ENCODE data around the gene NAXE. TPM values are rescaled to one million over a fixed set of nuclear protein-coding genes. Genes with fewer than 3 reads are reported as not detected.

The NAXE gene
- total and polyA plus RNA-seq, 2 of the 13 experiments (the other 11 are each of a cell fraction or from before 2014, with no cell fraction given) = 39.4 to 59.4 TPM

DNA sequence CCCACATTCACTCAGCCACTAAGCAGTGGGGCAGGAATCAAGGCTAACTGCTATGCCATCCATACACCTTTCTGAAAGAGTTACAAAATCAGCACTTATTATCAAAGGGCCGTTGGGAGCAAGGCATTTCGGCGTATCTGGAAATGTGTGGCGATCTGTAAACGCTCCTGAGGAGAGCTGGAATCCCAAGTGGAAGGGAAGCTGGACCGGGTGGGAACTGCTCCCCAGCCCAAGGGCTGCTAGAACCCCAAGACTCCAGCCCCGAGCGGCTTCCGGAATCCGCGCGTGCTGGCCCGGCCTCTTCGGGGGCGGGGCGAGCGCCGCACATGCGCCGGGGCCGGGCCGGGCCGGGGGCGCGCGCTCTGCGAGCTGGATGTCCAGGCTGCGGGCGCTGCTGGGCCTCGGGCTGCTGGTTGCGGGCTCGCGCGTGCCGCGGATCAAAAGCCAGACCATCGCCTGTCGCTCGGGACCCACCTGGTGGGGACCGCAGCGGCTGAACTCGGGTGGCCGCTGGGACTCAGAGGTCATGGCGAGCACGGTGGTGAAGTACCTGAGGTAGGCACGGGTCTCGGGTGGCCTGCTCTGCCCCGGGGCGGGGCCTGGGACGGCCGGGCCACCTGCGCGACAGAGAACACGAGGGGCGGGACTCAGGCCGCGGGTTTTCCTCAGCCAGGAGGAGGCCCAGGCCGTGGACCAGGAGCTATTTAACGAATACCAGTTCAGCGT lies at the start of gene NAXE (continued):
- TF ChIP-seq, protein P1, sequence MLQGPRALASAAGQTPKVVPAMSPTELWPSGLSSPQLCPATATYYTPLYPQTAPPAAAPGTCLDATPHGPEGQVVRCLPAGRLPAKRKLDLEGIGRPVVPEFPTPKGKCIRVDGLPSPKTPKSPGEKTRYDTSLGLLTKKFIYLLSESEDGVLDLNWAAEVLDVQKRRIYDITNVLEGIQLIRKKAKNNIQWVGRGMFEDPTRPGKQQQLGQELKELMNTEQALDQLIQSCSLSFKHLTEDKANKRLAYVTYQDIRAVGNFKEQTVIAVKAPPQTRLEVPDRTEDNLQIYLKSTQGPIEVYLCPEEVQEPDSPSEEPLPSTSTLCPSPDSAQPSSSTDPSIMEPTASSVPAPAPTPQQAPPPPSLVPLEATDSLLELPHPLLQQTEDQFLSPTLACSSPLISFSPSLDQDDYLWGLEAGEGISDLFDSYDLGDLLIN (CRISPR knock-in tag; IDR thresholded peaks at IDR 0.05; ENCODE audit: borderline replicate concordance) = no peak
- no peak for TF ChIP-seq BCL6 (CRISPR knock-in tag; IDR thresholded peaks at IDR 0.05)
- no peak for TF ChIP-seq LBX2 (CRISPR knock-in tag; IDR thresholded peaks at IDR 0.05; ENCODE audit: borderline replicate concordance)
- TF ChIP-seq ZNF597 (CRISPR knock-in tag; IDR thresholded peaks at IDR 0.05) = no peak
- no peak for TF ChIP-seq FOXJ3 (CRISPR knock-in tag; IDR thresholded peaks at IDR 0.05; ENCODE audit: borderline replicate concordance)
- no peak for TF ChIP-seq ZNF660 (CRISPR knock-in tag; IDR thresholded peaks at IDR 0.05; ENCODE audit: borderline replicate concordance, low read depth)
- no peak for TF ChIP-seq ZSCAN22 (CRISPR knock-in tag; IDR thresholded peaks at IDR 0.05)
- TF ChIP-seq HDAC2 (CRISPR knock-in tag; IDR thresholded peaks at IDR 0.05) = no peak
- TF ChIP-seq, protein P2, sequence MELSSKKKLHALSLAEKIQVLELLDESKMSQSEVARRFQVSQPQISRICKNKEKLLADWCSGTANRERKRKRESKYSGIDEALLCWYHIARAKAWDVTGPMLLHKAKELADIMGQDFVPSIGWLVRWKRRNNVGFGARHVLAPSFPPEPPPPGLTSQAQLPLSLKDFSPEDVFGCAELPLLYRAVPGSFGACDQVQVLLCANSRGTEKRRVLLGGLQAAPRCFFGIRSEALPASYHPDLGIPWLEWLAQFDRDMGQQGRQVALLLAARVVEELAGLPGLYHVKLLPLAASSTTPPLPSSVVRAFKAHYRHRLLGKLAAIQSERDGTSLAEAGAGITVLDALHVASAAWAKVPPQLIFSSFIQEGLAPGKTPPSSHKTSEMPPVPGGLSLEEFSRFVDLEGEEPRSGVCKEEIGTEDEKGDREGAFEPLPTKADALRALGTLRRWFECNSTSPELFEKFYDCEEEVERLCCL (CRISPR knock-in tag; IDR thresholded peaks at IDR 0.05; ENCODE audit: borderline replicate concordance) = 0 out of 2 replicates have a peak, but pooled peaks have one; percentile 44
- TF ChIP-seq, protein P3, sequence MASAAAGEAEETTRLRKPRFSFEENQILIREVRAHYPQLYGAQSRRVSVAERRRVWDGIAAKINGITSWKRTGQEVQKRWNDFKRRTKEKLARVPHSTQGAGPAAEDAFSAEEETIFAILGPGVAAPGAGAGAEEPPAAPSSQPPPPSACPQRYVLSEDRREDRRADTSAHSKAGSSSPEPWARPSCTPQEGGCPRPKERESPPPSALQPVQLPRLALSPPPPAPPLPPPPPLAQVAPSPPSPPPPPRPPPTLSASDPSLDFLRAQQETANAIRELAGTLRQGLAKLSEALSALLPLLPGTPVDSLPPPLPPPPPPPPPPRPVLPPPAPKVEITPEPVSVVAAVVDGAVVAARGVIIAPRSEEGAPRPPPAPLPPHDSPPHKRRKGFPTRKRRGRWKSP (CRISPR knock-in tag; IDR thresholded peaks at IDR 0.05) = 0 out of 2 replicates have a peak, but pooled peaks have one; percentile 39
- TF ChIP-seq, protein P4, sequence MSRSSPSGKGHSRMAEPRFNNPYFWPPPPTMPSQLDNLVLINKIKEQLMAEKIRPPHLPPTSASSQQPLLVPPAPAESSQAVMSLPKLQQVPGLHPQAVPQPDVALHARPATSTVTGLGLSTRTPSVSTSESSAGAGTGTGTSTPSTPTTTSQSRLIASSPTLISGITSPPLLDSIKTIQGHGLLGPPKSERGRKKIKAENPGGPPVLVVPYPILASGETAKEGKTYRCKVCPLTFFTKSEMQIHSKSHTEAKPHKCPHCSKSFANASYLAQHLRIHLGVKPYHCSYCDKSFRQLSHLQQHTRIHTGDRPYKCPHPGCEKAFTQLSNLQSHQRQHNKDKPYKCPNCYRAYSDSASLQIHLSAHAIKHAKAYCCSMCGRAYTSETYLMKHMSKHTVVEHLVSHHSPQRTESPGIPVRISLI (CRISPR knock-in tag; IDR thresholded peaks at IDR 0.05; ENCODE audit: borderline replicate concordance) = no peak
- peak; percentile 29 for TF ChIP-seq TEAD3 (CRISPR knock-in tag; optimal IDR thresholded peaks at IDR 0.05; ENCODE audit: borderline replicate concordance)
- no peak for TF ChIP-seq RNF2 (conservative IDR thresholded peaks at IDR 0.05; ENCODE audit: low read depth)
- TF ChIP-seq, protein P5, sequence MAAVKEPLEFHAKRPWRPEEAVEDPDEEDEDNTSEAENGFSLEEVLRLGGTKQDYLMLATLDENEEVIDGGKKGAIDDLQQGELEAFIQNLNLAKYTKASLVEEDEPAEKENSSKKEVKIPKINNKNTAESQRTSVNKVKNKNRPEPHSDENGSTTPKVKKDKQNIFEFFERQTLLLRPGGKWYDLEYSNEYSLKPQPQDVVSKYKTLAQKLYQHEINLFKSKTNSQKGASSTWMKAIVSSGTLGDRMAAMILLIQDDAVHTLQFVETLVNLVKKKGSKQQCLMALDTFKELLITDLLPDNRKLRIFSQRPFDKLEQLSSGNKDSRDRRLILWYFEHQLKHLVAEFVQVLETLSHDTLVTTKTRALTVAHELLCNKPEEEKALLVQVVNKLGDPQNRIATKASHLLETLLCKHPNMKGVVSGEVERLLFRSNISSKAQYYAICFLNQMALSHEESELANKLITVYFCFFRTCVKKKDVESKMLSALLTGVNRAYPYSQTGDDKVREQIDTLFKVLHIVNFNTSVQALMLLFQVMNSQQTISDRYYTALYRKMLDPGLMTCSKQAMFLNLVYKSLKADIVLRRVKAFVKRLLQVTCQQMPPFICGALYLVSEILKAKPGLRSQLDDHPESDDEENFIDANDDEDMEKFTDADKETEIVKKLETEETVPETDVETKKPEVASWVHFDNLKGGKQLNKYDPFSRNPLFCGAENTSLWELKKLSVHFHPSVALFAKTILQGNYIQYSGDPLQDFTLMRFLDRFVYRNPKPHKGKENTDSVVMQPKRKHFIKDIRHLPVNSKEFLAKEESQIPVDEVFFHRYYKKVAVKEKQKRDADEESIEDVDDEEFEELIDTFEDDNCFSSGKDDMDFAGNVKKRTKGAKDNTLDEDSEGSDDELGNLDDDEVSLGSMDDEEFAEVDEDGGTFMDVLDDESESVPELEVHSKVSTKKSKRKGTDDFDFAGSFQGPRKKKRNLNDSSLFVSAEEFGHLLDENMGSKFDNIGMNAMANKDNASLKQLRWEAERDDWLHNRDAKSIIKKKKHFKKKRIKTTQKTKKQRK (IDR thresholded peaks at IDR 0.05; ENCODE audit: low read length) = no peak
- no peak for TF ChIP-seq ZFP36L1 (CRISPR knock-in tag; IDR thresholded peaks at IDR 0.05)
- TF ChIP-seq ZNF7 (CRISPR knock-in tag; IDR thresholded peaks at IDR 0.05) = no peak
- TF ChIP-seq HCFC1 (IDR thresholded peaks at IDR 0.05; ENCODE audit: low read depth, low read length) = no peak
- TF ChIP-seq ZNF746 (CRISPR knock-in tag; IDR thresholded peaks at IDR 0.05) = no peak
- TF ChIP-seq NCOA2 (CRISPR knock-in tag; IDR thresholded peaks at IDR 0.05) = no peak; the same call in 1 of the 2 replicates

Measured in HepG2 (cell line).